Suppressor macrophage treated with lipopolysaccharide for 4 hours (primary cell): ENCODE measurements around the gene CCSER2.

ENCODE experiments used
- DNase-seq: peaks from one replicate; pipeline ENCODE4 v3.0.0-alpha.2; 2020

CCSER2 gene

GRCh38 chr10:84550756-84551436 is 222.5 kb downstream of the CCSER2 start:
- DNase-seq: no peak

- no peak for DNase-seq
Observed at GRCh38 chr10:84551437-84552120, 223.2 kb downstream of the CCSER2 start.

GRCh38 chr10:84552478-84552877 is 224.1 kb downstream of the CCSER2 start:
- no peak for DNase-seq

- no peak for DNase-seq
Observed at GRCh38 chr10:84562592-84562991, 234.2 kb downstream of the CCSER2 start.

- DNase-seq: no peak
Observed at GRCh38 chr10:84563355-84563754, 235.0 kb downstream of the CCSER2 start.

- DNase-seq: no peak
Observed at GRCh38 chr10:84563868-84564267, 235.5 kb downstream of the CCSER2 start.

- no peak for DNase-seq
Observed at GRCh38 chr10:84565881-84566582, 237.6 kb downstream of the CCSER2 start.

GRCh38 chr10:84567133-84567532 is 238.7 kb downstream of the CCSER2 start:
- DNase-seq: no peak
